GM19328 (cell line): ENCODE results near the gene EPHA4.
"Not testable (repeated sequence)": the region's sequence is repeated elsewhere in the genome, so short reads cannot be mapped to it uniquely, and the experiment has no call there.

Experiments
- ATAC-seq: cut with Tn5 transposase; IDR thresholded peaks from one replicate; pipeline ENCODE4 v1.9.1; 2021; ENCODE audit warnings: mild to moderate bottlenecking, moderate library complexity; ENCODE audit not compliant: unreplicated experiment

The EPHA4 gene

DNA sequence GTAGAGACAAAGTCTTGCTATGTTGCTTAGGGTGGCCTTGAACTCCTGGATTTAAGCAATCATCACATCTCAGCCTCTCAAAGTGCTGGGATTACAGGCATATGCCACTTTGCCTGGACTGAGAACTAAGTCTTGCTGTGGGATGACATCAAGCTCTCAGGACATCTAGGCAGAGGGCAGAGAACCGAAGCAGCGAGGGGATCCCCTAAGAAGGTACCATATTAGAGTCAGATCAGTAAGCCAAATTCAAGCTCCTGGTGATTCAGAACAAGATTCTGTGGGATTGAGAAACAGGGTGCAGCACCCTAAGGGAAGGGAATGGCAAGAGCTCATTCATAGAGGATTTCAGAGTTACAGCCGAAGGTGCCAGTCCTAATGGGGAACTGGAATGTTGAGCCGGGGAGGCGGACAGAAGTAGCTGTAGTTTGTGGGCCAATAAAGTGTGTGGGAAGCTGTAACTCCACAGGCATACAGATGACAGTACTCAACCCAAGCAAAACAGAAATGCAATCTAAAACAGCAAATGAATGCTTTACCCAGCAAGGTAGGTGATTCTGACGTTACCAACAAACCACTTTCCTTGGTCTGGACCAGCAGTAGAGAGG, 30.9 kb downstream of the EPHA4 start:
- ATAC-seq, result no peak

- no peak for ATAC-seq
These were observed 32.9 kb downstream of the EPHA4 start for GRCh38 chr2:221539246-221539645.

DNA sequence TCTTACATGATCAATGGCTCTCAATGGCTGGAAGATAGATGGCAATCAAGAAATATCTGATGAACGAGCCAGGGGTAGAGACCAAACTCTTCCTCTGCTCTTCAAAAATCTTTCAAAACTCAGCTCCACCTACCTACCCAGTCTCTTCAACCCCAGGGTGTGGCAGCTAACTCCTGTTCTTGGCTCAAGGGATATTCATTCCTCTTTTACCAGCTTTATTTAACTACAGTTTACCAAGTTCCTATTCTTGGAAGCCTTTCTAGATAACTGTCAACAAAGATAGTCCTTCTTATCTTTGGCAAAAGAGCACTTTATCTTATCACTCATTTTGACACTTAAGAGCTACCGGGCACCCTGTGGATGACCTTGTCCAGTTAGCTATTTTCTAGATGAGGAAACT, 36.3 kb downstream of the EPHA4 start:
- ATAC-seq, result no peak

- ATAC-seq, result no peak
These were observed 38.8 kb downstream of the EPHA4 start for GRCh38 chr2:221533299-221533698.

DNA sequence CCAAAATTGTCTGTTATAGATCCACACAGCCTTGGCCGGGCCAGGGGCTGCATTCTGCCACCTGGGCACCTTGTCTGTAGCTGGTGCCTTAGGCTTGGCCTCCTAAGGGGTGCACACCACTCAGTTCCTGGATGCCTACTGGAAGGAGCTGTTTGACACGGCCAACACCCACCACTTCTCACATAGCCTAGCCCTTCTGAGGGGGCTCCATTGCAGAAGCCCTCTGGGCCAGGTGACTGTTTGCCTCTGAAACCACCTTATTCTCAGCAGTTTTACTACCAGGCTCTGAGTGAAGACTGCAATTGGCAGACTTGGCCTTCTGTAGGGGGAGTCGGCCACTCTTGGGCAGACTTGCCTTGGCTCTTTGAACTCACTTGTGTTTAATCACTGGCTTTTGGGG, 39.5 kb downstream of the EPHA4 start:
- no peak for ATAC-seq

- ATAC-seq, result no peak
These were observed 41.5 kb downstream of the EPHA4 start for GRCh38 chr2:221530653-221531037.

- ATAC-seq, result no peak
These were observed 42.0 kb downstream of the EPHA4 start for GRCh38 chr2:221529943-221530652.

GRCh38 chr2:221529177-221529942, 42.7 kb downstream of the EPHA4 start:
- ATAC-seq, result no peak

DNA sequence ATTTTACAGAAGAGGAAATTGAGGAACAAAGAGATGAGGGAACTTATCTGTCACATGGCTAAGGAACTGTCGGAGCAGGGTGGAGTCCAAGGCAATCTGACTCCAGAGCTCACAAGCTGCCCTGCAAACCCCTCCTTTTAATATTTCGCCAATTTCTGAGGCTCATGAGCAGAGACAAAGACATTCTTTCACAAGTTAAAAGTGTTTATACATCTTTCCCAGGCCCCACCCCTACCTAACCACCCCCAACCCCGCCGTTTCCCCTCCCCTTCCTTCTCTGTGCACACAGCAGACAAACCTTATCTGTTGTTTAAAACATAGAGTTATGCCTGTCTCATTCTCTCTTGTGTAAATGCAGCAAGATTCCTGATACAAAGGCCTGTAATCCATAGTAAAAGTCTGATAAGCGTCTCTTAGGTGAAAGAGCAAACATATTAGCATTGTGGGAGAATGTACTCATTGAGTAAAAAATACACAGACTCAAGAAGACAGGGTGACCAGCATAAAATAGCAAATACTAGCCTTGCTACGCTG, 44.3 kb downstream of the EPHA4 start:
- ATAC-seq, result no peak

DNA sequence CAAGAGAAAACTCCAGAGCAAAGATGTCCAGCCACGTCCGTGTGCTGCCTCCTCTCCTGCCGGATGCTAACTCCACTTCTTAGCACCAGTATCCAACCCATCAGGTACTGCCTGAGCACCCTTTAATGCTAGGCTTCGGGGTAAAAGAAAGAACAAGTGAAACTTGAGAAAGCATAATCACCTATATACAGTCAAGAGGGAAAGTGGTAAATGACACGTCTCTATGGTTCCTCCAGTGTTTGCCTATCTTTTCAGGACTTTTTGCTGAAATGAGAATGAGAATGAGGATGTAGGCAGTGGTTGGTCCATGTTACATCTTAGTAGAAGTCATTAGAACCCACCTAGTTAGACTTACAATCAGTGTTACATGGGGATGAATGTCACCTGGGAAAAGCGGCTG, 47.9 kb downstream of the EPHA4 start:
- ATAC-seq, result no peak

- ATAC-seq, result no peak
These were observed 50.8 kb downstream of the EPHA4 start for GRCh38 chr2:221521233-221521845.

- no peak for ATAC-seq
These were observed 53.0 kb downstream of the EPHA4 start for GRCh38 chr2:221518935-221519625.

DNA sequence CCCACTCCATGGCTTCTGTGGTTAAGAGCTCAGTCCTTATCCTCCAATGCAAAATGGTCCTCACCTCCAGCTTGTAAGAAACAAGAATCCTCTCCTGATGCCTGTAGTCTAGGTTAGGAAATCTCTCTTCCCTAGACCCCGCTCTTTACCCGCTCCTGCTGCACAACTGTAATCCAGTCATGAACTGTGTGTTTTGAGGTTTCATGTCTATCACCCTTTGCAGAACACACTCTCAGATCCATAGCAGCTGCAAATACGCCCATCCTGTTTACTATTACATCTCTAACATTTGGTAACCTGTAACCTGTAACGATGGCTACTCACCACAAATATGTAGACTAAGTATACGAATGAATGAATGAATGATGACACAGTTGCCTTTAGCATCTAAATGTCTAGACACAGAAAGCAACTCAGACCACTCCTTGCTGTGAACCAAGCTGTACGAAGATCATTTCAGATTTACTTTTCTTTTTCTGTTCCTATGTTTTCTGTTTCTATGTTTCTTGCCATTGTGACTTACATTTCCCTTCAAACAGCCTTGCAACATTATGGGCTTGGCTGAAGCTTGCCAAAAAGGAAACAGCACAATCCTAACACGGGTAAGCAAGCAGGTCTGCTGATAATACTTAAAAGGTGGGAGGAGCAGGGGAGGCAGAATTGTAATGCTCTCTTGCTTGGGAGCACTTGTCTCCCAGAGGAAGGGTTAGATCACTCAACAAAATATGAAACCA, 53.7 kb downstream of the EPHA4 start:
- ATAC-seq, result peak; percentile 36

- ATAC-seq, result peak; percentile 91
These were observed 54.4 kb downstream of the EPHA4 start for GRCh38 chr2:221517696-221518151.

- no peak for ATAC-seq
These were observed 54.9 kb downstream of the EPHA4 start for GRCh38 chr2:221517146-221517695.

DNA sequence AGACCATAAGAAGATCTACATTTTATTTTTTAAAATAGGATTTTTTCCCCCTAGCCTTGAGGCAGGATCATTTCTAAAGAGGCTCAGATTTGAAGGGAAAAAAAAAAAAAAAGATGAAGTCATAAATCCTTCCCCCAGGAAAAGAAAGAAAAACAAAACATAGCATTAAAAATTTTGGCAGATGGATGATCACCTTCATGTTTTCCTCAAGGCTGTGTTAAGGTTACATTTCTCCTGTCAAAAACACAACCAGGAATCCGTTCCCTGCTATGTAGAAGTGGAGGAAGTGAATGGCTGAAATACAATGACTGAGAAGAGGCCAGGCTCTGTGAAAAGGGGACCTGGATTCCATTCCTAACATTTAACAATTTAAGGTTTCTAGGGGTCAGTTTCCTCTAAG, 56.2 kb downstream of the EPHA4 start:
- no peak for ATAC-seq

- no peak for ATAC-seq
These were observed 57.6 kb downstream of the EPHA4 start for GRCh38 chr2:221514305-221515040.

DNA sequence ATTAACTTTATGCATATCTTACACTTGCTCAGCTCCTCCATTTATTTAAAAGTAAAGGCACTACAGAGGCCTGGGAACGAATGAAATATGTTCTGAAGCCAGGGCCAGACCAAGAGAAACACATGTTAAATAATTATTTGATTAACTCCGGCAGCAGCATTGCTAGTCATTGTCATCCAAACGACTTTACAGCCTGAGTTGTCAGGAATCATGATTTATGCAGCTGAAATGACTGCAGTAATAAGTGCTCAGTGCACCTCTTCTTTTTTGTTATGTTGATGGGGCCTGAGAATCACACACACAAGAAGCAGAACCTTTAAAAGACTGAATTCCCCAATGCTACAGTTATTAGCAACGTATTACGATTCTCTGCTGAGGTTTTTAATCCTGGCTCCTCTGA, 58.9 kb downstream of the EPHA4 start:
- ATAC-seq, result no peak

GRCh38 chr2:221511325-221511724, 60.8 kb downstream of the EPHA4 start:
- not testable (repeated sequence) for ATAC-seq
